Left cardiac atrium (tissue), 4 donors: ENCODE measurements around the gene SNX10. TPM values are rescaled to one million over a fixed set of nuclear protein-coding genes. Genes with fewer than 3 reads are reported as not detected.
"Not testable (repeated sequence)": the region's sequence is repeated elsewhere in the genome, so short reads cannot be mapped to it uniquely, and the experiment has no call there.

Experiments used
- ATAC-seq, 2 donors: fragments of 200-7000 bp; cut with Tn5 transposase; one replicate each; pipeline ENCODE4 v1.9.1; 2020; ENCODE audit warnings: mild to moderate bottlenecking in 2 of 2, moderate library complexity in 2 of 2
- DNase-seq: peaks from one replicate; pipeline ENCODE4 v3.0.0-alpha.2; 2020
- intact Hi-C, 2 donors: fragments of 100-400 bp; cut with DNase I; formaldehyde crosslinking; loops; one replicate each; pipeline versions ENCODE4 v1.14.1 to v1.15.1; 2022 to 2023
- long read RNA-seq: library from polyadenylated mRNA; unstranded; transcript quantifications from one replicate; pipeline ENCODE4 v2.0.0, GENCODE V29; 2021
- total RNA-seq, 2 donors: library from RNA; stranded (reverse); fragmentation: NEBNext Ultra II Directional; extraction: Animal tissue kit (Norgen Biotek cat#: 25700); gene quantifications; one replicate each; pipeline ENCODE4 v1.2.1, GENCODE V29; 2021
- donor health status: DM: no; HTN: yes; CAD: no.
- donor health status: DM: no; HTN: yes; CAD: no; lungs with severe emphysema.
- donor health status: DM: yes; HTN: yes; CAD: no.
- donor health status: Dilated cardiomyopathy.

The SNX10 gene
- total RNA-seq: 1 to 10 TPM; 5.7 to 7.1 TPM
- long read RNA-seq, partial matches to known transcripts: 0 of 5 reads
- long read RNA-seq, other reads (novel, unspliced or antisense): 0 of 5 reads

- ATAC-seq: peak; percentile 89 to 91
- peak; percentile 36 for DNase-seq
- intact Hi-C loops: no loop called here
Measured at GRCh38 chr7:26291699-26292538, at the start of gene SNX10. TSS of gene SNX10 (plus strand) at chr7:26291862. CDS start at chr7:26346443, 54,581 bp downstream.

- DNase-seq: no peak
- ATAC-seq: no peak
- intact Hi-C loops: no loop called here
Measured at GRCh38 chr7:26245150-26245549, 46.5 kb upstream of the SNX10 start.

GRCh38 chr7:26250239-26250638 lies 41.4 kb upstream of the SNX10 start:
- intact Hi-C loops: no loop called here

GRCh38 chr7:26261866-26262265 lies 29.8 kb upstream of the SNX10 start:
- intact Hi-C loops, DNase-seq, ATAC-seq: not testable (repeated sequence)

More at GRCh38 chr7:26250239-26250638, 41.4 kb upstream of the SNX10 start:
- DNase-seq (no peak), ATAC-seq (no peak)

GRCh38 chr7:26265065-26265464 lies 26.6 kb upstream of the SNX10 start:
- intact Hi-C loops: no loop called here
- ATAC-seq (no peak), DNase-seq (no peak)

GRCh38 chr7:26265499-26266075 lies 26.1 kb upstream of the SNX10 start:
- no peak for DNase-seq
- no peak for ATAC-seq
- intact Hi-C loops: no loop called here

- intact Hi-C loops: no loop called here
- no peak for ATAC-seq
- DNase-seq: no peak
Measured at GRCh38 chr7:26267601-26268166, 24.0 kb upstream of the SNX10 start.

- intact Hi-C loops: loop anchor here in 1 of 2 donors (10.0 kb wide), 1 partner anchor 60 kb away; no protein-coding TSS in a partner anchor
- DNase-seq (no peak), ATAC-seq (no peak)
Measured at GRCh38 chr7:26275213-26275612, 16.4 kb upstream of the SNX10 start.

- intact Hi-C loops: loop anchor here in 1 of 2 donors (10.0 kb wide), 1 partner anchor 64 kb away; no protein-coding TSS in a partner anchor
- ATAC-seq: no peak
- DNase-seq: no peak
Measured at GRCh38 chr7:26278770-26279169, 12.9 kb upstream of the SNX10 start.

GRCh38 chr7:26279405-26279804 lies 12.3 kb upstream of the SNX10 start:
- intact Hi-C loops: loop anchor here in 1 of 2 donors (10.0 kb wide), 1 partner anchor 65 kb away; no protein-coding TSS in a partner anchor
- ATAC-seq: no peak
- no peak for DNase-seq

- no peak for ATAC-seq
- intact Hi-C loops: loop anchor here in 1 of 2 donors (10.0 kb wide), 1 partner anchor 185 kb away; no protein-coding TSS in a partner anchor
- no peak for DNase-seq
Measured at GRCh38 chr7:26280097-26280496, 11.6 kb upstream of the SNX10 start.

GRCh38 chr7:26280723-26281122 lies 10.9 kb upstream of the SNX10 start:
- ATAC-seq (no peak), DNase-seq (no peak)
- intact Hi-C loops: loop anchor here in 1 of 2 donors (10.0 kb wide), 1 partner anchor 186 kb away; no protein-coding TSS in a partner anchor

- intact Hi-C loops: loop anchor here in 1 of 2 donors (10.0 kb wide), 1 partner anchor 190 kb away; no protein-coding TSS in a partner anchor
- ATAC-seq: no peak
- DNase-seq: no peak
Measured at GRCh38 chr7:26284477-26284876, 7.2 kb upstream of the SNX10 start.

GRCh38 chr7:26284995-26285632 lies 6.5 kb upstream of the SNX10 start:
- DNase-seq (no peak), ATAC-seq (no peak)
- intact Hi-C loops: loop anchor here in 1 of 2 donors (10.0 kb wide), 1 partner anchor 190 kb away; no protein-coding TSS in a partner anchor

GRCh38 chr7:26286157-26286556 lies 5.5 kb upstream of the SNX10 start:
- DNase-seq (no peak), ATAC-seq (no peak)
- intact Hi-C loops: loop anchor here in 1 of 2 donors (10.0 kb wide), 1 partner anchor 191 kb away; no protein-coding TSS in a partner anchor

GRCh38 chr7:26288126-26288525 lies 3.5 kb upstream of the SNX10 start:
- DNase-seq, ATAC-seq: not testable (repeated sequence)
- intact Hi-C loops: loop anchor here in 1 of 2 donors (10.0 kb wide), 1 partner anchor 193 kb away; no protein-coding TSS in a partner anchor

GRCh38 chr7:26291251-26291650 lies 411 bp upstream of the SNX10 start:
- ATAC-seq: no peak
- no peak for DNase-seq
- intact Hi-C loops: no loop called here

GRCh38 chr7:26292768-26293560 lies 1.3 kb downstream of the SNX10 start:
- intact Hi-C loops: no loop called here
- no peak for DNase-seq
- ATAC-seq: peak; percentile 16 to 18
